ENCODE results near the gene RABL6.
"Not testable (repeated sequence)": the region's sequence is repeated elsewhere in the genome, so short reads cannot be mapped to it uniquely, and the experiment has no call there.

RABL6 gene

DNA sequence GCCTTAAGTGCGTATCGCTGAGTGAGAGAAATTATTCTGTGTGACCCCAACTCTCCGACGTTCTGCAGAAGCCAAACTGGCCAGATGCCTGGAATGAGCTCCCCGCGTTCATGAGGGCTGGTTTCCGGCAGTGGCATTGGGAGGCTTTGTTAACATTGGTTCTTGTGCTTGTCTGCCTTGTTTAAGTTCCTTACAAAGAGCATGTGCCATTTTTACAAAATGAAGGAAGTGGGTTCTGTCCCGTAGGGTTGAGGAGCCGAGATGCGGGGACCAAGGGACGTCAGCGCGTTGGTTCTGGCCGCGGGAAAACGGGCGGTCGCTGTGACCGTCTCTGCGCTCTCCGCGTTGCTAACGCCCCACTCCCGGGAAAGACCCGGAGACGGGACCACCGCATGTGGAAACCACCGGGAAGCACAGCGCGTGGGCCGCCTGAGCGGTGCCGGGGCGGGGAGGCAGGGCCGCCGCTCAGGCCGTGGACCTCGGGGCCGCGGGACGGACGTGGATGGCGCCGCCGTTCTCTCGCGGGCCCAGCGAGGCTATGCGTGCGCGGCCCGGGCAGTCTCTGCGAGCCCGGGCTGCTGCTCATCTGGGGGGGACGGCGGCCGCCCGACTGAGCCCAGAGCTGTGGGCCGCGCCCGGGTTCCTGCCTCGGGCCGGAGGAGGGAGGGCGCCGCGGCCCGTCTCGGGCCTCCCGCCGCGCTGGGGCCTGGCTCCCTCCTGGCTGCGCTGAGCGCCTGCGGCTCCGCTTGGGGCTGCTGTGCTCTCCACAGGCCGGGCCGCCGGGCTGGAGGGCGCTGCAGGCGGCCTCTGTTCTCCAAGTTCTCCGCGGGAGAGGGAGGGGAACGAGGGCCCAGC is 13.4 kb downstream of the RABL6 start:
- no peak for DNase-seq (ENCODE audit: low read depth in 4 of 4, low spot score in 1 of 4)

DNA sequence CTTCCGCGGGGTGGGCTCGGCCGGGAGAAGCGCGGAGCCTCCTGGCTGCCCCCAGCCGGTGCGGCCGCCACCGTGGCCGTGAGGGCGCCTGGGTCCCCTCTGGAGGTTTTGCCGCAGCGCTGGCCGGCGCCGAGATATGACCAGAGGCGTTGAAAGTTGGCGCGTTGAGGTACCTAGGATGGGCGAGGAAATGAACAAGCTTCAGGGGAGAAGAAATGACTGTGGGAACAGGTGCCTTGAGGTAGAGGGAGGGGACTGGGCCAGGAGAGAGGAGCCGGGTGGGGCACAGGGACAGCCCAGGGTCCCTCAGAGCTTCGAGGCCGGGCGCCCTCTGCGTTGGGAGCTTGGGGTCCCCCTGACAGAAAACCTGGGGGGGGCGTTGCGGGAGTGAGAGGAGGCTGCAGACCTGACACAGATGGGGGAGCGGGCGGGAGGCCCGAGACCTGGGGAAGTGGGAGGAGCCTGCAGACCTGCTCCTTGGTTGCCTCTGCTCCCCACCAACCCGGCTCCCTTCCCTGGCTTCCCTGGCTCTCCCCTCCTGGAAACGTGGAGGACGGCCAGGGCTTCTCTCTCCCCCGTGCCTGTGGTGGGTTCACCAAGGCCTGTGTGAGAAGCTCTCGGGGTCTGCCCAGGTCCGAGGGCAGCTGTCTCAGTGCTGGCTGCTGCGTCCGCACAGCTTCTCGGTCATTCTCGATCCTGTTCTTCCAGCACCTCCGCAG is 14.2 kb downstream of the RABL6 start:
- DNase-seq (ENCODE audit: low read depth in 4 of 4, low spot score in 1 of 4), result no peak

DNA sequence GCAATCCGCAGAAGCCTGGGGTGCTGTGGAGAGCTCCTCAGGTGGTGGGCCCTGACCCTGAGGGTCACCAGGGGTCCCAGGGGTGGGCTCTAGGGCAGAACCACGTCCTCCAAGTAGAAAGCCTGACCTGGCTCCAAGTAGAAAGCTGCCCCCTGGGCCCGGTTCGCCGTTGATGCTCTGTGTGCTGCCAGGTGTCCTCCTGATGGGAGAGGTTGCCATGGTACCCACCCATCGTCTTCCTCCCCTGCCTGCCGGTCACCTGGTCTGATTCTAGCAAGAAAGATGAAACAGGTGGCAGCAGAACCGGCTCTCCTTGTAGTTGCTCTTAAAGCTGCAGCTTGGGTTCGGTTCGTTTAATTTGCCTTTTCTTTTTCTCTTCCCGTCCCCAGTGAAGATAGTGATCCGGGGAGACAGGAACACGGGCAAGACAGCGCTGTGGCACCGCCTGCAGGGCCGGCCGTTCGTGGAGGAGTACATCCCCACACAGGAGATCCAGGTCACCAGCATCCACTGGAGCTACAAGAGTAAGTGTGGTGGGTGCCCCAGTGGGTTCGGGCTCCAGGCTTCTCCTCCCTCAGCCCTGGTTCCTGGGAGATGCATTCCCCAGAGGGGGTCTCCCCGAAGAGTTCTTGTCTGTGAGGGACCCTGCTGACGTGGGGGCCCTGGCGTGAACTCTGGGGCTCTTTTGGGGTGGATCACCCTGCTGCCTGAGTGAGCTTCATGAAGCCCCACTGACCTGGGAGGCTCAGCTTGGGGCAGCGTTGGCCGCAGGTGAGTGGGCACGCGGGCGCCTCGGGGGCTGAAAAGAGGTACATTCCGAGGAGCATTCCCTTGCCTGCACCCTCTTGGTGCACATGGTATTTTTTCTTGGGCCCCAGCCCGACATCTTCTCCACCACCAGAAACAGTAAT is 15.6 kb downstream of the RABL6 start:
- no peak for DNase-seq (ENCODE audit: low read depth in 4 of 4, low spot score in 1 of 4)

DNA sequence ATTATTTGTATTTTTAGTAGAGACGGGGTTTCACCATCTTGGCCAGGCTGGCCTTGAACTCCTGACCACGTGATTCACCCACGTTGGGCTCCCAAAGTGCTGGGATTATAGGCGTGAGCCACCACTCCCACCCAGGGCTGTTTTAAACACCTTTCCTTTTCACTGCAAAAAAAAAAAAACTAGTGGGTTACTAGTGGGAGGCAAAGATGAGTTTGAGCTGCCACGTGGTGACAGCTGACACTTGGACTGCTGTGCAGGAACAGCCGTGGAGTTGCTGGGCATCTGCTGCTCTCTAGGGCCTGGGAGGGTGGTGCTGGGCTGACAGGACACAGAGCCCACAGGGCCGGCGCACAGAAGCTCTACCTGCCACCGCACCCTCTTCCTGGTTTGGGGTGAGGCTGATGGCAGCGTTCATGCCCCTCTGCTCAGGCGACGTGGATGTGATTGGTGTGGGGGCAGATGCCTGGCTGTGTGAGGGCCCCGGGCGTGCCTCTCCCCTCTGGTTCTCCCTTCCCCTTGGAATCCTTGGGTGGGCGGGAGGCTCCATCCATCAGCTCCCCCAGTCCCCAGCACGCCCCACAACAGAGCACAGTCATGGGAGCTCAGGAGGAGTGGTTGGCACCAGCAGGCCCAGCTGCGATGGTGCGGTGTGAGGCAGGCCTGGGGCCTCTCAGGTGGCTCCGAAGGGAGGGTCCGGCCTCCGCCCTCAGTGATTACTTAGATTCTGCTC is 16.9 kb downstream of the RABL6 start:
- DNase-seq (ENCODE audit: low read depth in 4 of 4, low spot score in 1 of 4), result no peak

DNA sequence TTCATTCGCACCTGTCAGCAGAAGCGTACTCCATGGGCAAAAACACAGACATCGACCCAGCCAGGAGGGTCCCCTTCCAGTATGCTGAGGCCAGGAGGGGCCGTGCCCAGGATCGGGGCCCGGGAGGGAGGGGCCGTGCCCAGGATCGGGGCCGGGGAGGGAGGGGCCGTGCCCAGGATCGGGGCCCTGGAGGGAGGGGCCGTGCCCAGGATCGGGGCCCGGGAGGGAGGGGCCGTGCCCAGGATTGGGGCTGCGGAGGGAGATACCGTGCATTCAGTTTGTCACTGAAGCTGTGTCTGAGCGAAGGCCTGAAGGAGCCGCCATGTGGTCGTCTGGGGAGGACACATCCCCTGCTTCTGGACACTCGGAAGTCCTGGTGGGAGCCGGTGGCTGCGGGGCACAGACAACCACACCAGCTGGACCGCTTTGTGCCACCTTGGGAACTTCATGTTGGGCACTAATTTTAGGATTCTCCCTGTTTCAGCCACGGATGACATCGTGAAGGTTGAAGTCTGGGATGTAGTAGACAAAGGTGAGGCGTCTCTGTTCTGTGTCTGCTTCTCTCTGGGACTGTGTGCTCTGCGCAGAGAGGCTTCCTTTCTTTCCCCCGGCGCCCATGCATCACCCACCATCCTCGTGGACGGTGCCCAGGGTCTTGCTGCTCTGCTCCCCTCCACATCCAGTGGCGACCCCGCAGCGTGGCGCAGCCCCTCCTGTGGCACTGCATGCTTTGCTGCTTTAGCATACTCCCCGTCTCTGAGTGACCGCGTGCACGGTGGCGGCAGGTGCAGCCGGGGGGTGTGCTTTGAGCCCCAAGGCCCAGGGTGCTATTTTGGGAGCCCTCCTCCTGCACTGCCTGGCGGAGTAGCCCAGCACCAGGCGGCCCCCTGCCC is 17.8 kb downstream of the RABL6 start:
- DNase-seq (ENCODE audit: low read depth in 4 of 4, low spot score in 1 of 4), result no peak

DNA sequence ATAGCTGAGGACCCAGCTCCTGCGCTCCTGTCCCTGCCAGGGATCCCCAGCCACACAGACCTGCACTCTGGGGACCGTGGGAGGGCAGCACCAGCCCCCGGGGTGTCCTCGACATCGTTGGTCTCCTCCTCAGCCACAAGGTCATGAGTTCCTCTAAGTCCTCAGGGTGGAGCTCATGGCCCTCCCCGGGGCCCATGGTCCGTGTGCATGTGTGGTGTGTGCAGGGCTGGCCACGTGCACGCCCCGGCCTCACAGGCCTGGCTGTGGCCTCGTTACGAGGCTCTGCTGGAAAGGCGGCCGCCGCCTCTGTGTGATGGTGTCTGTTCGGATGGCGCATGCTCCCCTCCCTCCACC is 18.4 kb downstream of the RABL6 start:
- no peak for DNase-seq (ENCODE audit: low read depth in 4 of 4, low spot score in 1 of 4)

DNA sequence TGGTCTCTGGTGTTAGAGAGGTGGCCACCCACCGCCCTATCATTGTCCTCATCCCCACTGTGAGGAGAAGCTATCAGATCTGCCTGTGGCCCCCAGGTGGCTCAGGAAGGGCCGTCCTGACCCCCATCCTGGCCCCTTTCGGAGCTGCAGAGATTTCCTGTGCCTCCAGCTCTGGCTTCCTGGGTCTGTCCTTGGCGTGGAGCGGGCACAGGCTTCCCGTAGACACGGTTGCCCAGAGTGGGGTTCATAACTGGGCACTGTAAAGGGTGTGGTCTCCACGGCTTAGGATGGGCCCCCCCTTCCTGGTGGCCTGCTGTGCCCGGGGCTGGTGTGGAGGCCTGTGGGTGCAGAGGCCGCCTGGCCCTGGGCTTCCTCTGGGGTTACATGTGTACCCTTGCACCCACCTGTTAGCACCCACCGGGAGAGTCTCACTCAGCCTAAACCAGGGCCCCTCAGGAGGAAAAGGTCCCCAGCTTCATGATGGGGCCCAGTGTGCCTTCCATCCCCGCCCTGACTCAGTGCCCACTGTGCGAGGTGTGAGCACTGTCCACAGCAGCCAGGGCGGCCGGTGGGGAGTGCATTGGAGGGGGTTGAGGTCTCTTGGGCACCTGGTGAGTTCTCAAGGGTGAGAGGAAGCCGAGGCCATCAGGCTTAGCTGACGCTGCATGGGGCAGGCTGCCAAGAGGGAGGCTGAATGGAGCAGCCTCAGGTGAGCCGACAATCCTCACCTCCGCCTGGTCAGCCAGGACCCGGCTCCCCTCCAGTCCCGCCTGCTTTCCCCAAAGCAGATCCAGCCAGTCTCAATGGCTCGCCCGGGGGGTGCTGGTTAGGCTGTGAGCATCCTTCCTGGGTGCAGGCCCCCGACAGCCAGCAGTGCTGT is 19.2 kb downstream of the RABL6 start:
- DNase-seq (ENCODE audit: low read depth in 4 of 4, low spot score in 1 of 4), result no peak

DNA sequence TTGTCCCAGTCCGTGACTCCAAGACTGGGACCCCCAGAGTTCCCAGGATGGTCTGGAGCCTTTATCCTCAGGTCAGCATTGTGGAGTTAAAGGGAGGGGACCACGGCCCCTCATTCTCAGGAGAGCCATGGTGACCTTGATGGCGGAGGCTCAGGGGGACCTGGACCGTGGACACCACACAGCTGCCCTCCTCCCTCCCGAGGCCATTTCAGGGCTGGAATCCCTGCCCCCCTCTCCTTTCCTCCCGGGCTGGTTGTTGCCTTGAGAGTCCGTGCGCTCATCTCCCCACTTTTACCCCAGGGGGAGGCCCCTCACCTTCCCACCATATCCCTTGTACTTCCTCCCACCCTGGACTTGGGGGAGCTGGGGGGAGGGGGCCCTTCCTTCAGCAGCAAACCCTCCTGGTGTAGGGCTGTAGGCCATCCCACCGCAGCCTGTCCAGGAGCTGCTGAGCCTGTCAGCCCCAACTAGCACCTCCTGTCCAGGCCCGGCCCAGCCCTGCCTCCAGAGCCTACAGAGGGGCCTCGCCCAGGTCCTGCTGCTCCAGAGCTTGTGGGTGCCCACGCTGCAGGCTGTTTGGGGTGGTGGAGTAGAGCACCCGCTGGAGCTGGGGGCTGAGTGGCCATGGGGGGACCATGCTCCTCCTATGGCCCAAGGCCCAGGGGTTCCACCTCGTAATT is 20.2 kb downstream of the RABL6 start:
- DNase-seq (ENCODE audit: low read depth in 4 of 4, low spot score in 1 of 4), result no peak

DNA sequence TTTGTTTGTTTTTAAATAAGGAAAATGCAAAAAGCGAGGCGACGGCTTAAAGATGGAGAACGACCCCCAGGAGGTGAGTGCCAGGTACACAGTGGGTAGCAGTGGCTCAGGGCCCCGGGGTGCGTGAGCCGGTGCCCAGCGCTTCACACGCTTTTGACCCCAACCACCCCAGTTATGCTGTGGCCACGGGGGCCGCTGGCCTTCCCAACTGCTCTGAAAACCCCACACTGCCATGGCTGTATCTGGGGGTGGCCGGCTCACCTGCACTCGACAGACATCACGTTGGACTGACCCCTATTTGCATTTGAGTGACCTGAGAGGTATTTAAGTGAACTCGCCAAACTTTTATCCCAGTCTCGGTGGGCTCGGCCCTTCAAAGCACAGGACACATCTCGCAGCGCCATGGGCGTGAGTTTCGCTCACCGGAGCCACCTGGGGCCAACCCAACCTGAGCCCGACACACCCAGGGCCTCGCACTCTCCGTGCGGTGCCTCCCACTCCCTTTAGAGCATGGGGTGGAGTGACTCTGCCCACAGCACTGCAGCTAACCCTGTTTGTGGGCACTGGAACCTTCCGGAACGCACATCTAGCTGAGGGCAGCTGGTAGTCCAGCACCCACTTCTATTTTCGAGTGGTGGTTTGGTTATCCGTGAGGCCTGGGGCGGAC is 20.9 kb downstream of the RABL6 start:
- DNase-seq (ENCODE audit: low read depth in 4 of 4, low spot score in 1 of 4), result no peak

DNA sequence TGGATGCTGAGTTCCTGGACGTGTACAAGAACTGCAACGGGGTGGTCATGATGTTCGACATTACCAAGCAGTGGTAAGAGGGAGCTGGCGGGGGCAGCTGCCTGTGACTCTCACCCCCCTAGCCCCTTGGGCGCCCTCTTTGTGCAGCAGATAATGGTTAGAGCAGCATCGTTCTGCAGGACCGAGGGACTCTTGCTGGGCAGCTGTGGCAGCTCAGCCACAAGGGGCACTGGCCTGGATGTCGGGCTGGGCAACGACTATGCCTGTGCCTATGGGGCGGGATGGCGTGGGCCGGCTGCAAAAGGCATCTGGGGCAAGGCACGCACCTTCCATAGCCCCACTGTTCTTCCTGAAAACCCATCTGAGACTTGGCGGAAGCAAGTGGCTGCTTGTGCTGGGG is 21.7 kb downstream of the RABL6 start:
- no peak for DNase-seq (ENCODE audit: low read depth in 4 of 4, low spot score in 1 of 4)

DNA sequence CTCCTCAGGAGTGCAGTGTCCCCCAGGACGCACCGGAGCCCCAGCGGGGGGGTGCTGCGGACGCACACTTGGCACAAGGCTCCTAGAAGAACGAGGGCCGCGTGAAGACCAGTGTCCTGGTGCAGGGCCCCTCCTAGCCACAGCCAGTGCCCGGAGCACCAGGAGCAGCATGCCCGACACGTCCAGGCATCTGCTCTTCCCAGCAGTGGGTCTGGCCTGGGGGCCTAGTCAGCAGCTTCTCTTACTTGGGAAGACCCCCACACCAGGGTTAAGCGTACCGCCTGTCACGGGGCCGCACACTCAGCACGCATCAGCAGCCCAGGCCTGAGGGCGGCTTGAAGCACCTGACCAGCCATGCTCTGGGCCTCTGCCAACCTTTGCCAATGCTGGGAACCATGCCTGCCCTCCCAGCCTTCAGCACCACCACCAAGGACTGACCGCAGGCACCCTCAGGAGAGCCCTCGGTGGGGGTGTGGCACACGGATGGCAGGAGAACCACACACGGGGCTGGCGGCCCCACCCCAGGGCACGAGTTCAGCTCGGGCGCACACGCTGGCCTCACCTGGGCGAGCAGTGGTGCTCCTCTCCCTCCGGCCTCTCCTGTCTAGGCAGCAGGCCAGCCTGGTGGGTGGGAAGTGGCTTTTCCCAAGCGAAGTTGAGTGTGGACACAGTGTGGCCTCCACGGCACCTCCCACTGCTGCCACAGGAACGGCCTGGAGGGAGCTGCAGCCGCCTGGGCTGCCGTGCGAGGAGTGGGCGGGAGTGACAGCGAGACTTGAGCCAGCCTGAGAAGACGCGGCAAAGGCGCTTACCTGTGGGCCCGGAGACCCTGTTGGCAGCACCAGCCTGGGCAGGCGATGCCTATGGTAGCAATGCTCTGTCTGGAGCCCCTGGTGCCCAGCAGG is 22.5 kb downstream of the RABL6 start:
- DNase-seq (ENCODE audit: low read depth in 4 of 4, low spot score in 1 of 4), result no peak

DNA sequence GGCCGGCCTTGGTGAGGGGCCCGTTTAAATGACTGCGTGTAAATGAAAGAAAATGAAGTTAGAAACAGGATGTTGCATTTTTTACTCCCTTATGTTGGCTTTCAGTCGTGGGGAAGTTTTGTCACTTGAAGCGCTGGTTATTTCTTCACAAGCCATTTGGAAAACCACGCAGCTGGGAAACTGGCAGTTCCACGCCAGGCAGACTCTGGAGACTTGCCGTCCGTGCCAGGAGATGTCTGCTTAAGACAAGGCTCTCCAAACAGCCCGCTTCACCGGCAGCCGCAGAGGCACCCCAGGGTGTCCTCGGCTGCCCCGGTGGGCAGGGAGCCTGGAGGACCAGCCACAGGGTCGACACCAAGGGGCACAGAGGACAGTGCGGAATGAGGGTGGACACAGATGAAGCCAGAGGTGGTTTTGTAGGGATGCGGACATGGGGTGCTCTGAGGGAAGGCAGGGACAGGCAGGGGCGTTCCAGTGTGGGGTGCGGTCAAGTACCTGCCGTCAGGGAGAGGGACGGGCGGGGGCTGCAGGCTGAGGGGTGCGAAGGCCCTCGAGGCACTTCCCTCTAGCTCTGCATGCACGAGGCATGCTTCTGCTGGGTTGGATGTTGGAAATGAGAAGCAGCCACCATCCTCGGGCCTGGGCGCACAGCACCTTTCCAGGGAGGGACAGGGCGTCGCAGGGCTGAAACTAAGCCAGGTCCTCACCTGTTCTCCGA is 23.4 kb downstream of the RABL6 start:
- no peak for DNase-seq (ENCODE audit: low read depth in 4 of 4, low spot score in 1 of 4)

DNA sequence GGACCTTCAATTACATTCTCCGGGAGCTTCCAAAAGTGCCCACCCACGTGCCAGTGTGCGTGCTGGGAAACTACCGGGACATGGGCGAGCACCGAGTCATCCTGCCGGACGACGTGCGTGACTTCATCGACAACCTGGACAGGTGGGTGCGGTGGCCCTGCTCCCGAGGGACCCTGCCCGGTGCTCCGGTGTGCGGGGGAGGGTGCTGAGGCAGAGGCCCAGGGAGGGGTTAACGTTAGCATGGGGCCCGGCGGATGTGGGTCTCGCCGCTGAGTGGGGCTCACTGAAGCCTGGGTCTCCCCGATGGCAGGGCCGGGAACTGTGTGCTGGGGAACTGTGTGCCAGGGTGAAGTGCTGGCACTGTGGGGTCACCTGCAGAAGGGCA is 24.0 kb downstream of the RABL6 start:
- DNase-seq (ENCODE audit: low read depth in 4 of 4, low spot score in 1 of 4), result no peak

DNA sequence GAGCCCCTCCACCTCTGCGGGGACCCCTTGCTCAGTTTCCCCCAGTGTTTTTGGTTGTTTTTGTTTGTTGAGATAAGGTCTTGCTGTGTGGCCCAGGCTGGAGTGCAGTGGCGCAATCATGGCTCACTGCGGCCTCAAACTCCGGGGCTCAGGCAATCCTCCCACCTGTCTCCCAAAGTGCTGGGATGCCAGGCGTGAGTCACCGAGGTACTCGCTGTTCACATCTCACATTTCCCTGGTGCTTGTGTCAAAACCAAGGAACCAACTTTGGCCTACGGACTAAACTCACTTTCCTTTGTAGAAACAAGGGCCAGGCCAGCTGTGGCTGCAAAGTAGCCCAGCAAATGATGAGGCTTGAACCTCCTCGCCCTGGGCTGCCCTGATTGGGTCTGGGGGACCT is 24.8 kb downstream of the RABL6 start:
- no peak for DNase-seq (ENCODE audit: low read depth in 4 of 4, low spot score in 1 of 4)

DNA sequence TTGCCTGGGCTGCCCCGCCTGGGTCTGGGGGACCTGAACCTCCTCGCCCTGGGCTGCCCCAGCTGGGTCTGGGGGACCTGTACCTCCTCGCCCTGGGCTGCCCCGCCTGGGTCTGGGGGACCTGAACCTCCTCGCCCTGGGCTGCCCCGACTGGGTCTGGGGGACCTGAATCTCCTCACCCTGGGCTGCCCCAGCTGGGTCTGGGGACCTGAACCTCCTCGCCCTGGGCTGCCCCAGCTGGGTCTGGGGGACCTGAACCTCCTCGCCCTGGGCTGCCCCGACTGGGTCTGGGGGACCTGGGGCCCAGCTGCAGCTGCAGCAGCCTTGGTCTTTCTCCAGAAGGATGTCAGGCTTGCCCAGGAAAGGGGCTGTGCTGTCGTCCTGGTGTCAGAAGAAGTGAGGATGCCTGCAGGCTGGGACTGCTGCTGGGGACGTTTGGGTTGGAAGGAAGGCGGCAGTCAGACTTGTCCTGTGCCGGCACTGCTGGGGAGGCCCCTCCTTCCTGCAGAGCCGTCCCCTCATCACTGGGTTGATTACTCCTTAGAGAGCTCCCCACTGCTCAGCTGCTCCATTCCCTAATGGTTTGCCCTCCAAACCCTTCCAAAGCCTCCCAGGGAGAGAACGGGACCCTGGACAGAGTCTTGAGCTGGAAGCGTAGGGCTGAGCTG is 25.8 kb downstream of the RABL6 start:
- not testable (repeated sequence) for DNase-seq (ENCODE audit: low read depth in 4 of 4, low spot score in 1 of 4)
